ENCODE data around the gene NOL3. TPM values are rescaled to one million over a fixed set of nuclear protein-coding genes. Genes with fewer than 3 reads are reported as not detected.

The NOL3 gene
- total and polyA plus RNA-seq, 2 of the 13 experiments (the other 11 are each of a cell fraction or from before 2014, with no cell fraction given), result 5.7 to 20.5 TPM

DNA sequence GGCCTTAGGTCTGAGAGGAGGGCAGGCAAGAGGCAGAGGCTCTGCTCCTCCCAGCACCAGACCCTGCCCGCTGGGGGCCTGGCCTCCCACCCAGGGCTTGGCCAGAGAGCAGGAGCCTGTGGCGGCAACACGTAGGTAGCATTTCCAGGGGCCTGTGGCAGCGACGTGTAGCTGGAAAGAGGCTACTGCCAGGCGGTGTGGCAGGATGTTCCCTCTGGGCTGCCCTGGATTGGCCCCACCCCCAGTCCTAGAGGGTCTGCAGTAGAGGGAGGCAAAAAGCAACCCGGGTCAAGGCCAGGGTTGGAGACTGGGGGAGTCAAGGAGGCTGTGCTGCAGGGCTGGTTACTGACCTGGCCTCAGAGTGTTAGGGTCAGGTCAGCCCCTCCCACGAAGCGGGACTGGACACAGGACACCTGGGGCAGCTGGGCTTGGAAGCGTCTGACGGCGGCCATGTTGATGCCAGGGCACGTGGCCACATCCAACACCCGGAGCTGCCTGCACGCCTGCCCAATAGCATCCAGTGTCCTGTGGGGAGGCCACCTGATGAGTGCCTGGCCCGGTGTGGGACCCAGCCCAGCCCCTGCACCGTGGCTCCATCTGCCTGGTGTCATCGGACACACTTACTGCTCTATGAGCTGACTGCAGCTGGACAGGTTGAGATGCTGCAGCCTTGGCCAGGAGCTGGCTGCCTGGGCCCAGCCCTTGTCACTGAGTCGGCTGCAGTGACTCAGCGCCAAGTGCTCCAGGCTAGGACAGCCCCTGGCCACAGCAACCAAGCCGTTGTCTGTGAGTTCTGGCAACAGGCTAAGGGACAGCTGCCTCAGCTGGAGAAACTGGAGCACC is 37.1 kb downstream of the NOL3 start (continued):
- TF ChIP-seq, protein P1, sequence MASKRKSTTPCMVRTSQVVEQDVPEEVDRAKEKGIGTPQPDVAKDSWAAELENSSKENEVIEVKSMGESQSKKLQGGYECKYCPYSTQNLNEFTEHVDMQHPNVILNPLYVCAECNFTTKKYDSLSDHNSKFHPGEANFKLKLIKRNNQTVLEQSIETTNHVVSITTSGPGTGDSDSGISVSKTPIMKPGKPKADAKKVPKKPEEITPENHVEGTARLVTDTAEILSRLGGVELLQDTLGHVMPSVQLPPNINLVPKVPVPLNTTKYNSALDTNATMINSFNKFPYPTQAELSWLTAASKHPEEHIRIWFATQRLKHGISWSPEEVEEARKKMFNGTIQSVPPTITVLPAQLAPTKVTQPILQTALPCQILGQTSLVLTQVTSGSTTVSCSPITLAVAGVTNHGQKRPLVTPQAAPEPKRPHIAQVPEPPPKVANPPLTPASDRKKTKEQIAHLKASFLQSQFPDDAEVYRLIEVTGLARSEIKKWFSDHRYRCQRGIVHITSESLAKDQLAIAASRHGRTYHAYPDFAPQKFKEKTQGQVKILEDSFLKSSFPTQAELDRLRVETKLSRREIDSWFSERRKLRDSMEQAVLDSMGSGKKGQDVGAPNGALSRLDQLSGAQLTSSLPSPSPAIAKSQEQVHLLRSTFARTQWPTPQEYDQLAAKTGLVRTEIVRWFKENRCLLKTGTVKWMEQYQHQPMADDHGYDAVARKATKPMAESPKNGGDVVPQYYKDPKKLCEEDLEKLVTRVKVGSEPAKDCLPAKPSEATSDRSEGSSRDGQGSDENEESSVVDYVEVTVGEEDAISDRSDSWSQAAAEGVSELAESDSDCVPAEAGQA (IDR thresholded peaks at IDR 0.05; ENCODE audit: low read depth), result no peak
- TF ChIP-seq, protein P1 (CRISPR knock-in tag; IDR thresholded peaks at IDR 0.05; ENCODE audit: borderline replicate concordance), result no peak
- 0 out of 2 replicates have a peak, but pooled peaks have one; percentile 17 for TF ChIP-seq YEATS4 (CRISPR knock-in tag; IDR thresholded peaks at IDR 0.05; ENCODE audit: borderline replicate concordance)
- TF ChIP-seq, protein P2, sequence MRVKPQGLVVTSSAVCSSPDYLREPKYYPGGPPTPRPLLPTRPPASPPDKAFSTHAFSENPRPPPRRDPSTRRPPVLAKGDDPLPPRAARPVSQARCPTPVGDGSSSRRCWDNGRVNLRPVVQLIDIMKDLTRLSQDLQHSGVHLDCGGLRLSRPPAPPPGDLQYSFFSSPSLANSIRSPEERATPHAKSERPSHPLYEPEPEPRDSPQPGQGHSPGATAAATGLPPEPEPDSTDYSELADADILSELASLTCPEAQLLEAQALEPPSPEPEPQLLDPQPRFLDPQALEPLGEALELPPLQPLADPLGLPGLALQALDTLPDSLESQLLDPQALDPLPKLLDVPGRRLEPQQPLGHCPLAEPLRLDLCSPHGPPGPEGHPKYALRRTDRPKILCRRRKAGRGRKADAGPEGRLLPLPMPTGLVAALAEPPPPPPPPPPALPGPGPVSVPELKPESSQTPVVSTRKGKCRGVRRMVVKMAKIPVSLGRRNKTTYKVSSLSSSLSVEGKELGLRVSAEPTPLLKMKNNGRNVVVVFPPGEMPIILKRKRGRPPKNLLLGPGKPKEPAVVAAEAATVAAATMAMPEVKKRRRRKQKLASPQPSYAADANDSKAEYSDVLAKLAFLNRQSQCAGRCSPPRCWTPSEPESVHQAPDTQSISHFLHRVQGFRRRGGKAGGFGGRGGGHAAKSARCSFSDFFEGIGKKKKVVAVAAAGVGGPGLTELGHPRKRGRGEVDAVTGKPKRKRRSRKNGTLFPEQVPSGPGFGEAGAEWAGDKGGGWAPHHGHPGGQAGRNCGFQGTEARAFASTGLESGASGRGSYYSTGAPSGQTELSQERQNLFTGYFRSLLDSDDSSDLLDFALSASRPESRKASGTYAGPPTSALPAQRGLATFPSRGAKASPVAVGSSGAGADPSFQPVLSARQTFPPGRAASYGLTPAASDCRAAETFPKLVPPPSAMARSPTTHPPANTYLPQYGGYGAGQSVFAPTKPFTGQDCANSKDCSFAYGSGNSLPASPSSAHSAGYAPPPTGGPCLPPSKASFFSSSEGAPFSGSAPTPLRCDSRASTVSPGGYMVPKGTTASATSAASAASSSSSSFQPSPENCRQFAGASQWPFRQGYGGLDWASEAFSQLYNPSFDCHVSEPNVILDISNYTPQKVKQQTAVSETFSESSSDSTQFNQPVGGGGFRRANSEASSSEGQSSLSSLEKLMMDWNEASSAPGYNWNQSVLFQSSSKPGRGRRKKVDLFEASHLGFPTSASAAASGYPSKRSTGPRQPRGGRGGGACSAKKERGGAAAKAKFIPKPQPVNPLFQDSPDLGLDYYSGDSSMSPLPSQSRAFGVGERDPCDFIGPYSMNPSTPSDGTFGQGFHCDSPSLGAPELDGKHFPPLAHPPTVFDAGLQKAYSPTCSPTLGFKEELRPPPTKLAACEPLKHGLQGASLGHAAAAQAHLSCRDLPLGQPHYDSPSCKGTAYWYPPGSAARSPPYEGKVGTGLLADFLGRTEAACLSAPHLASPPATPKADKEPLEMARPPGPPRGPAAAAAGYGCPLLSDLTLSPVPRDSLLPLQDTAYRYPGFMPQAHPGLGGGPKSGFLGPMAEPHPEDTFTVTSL (CRISPR knock-in tag; IDR thresholded peaks at IDR 0.05; ENCODE audit: borderline replicate concordance), result 0 out of 2 replicates have a peak, but pooled peaks have one; percentile 27
- no peak for TF ChIP-seq TEAD3 (CRISPR knock-in tag; optimal IDR thresholded peaks at IDR 0.05; ENCODE audit: borderline replicate concordance)
- TF ChIP-seq ZNF761 (CRISPR knock-in tag; conservative IDR thresholded peaks at IDR 0.05), result no peak
- TF ChIP-seq SALL2 (CRISPR knock-in tag; IDR thresholded peaks at IDR 0.05), result no peak
- TF ChIP-seq, protein P3, sequence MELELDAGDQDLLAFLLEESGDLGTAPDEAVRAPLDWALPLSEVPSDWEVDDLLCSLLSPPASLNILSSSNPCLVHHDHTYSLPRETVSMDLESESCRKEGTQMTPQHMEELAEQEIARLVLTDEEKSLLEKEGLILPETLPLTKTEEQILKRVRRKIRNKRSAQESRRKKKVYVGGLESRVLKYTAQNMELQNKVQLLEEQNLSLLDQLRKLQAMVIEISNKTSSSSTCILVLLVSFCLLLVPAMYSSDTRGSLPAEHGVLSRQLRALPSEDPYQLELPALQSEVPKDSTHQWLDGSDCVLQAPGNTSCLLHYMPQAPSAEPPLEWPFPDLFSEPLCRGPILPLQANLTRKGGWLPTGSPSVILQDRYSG (CRISPR knock-in tag; IDR thresholded peaks at IDR 0.05), result no peak
- no peak for TF ChIP-seq THAP11 (CRISPR knock-in tag; IDR thresholded peaks at IDR 0.05)
- no peak for TF ChIP-seq SRF (IDR thresholded peaks at IDR 0.05; ENCODE audit: low read depth, low read length)
- TF ChIP-seq, protein P4, sequence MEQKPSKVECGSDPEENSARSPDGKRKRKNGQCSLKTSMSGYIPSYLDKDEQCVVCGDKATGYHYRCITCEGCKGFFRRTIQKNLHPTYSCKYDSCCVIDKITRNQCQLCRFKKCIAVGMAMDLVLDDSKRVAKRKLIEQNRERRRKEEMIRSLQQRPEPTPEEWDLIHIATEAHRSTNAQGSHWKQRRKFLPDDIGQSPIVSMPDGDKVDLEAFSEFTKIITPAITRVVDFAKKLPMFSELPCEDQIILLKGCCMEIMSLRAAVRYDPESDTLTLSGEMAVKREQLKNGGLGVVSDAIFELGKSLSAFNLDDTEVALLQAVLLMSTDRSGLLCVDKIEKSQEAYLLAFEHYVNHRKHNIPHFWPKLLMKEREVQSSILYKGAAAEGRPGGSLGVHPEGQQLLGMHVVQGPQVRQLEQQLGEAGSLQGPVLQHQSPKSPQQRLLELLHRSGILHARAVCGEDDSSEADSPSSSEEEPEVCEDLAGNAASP (CRISPR knock-in tag; IDR thresholded peaks at IDR 0.05; ENCODE audit: borderline replicate concordance), result peak; percentile 38; the same call in 1 of the 2 replicates
- no peak for TF ChIP-seq BHLHE40 (IDR thresholded peaks at IDR 0.05; ENCODE audit: low read length)
